ENCODE data around the gene EMILIN1. TPM values are rescaled to one million over a fixed set of nuclear protein-coding genes. Genes with fewer than 3 reads are reported as not detected.

Gene EMILIN1
- total RNA-seq, 1 donor from 2014 or later, result 1.1 TPM

GRCh38 chr2:27050996-27051901, 27.2 kb upstream of the EMILIN1 start, which contains the start of gene AGBL5:
Gene AGBL5, plus strand, starts transcription at chr2:27051668. Its CDS starts 1,291 bp downstream, at chr2:27052959.
- Mint-ChIP-seq H3K4me3 (ENCODE audit: low read depth) (peak within 1 kb of the TSS; percentile 93), H3K27me3 (no peaks in the 10 kb centered on the region), H3K36me3 (ENCODE audit: insufficient read depth) (peaks cover 19% of the 10 kb centered on the region), H3K9me3 (ENCODE audit: low read depth) (no peaks in the 10 kb centered on the region), H3K27ac (peak within 1 kb of the TSS; percentile 100), H3K4me1 (ENCODE audit: low read depth) (peaks cover 13% of the 10 kb centered on the region)
- peak; percentile 86 for DNase-seq (ENCODE audit: low spot score, unreplicated experiment)
- TF ChIP-seq, protein P1, sequence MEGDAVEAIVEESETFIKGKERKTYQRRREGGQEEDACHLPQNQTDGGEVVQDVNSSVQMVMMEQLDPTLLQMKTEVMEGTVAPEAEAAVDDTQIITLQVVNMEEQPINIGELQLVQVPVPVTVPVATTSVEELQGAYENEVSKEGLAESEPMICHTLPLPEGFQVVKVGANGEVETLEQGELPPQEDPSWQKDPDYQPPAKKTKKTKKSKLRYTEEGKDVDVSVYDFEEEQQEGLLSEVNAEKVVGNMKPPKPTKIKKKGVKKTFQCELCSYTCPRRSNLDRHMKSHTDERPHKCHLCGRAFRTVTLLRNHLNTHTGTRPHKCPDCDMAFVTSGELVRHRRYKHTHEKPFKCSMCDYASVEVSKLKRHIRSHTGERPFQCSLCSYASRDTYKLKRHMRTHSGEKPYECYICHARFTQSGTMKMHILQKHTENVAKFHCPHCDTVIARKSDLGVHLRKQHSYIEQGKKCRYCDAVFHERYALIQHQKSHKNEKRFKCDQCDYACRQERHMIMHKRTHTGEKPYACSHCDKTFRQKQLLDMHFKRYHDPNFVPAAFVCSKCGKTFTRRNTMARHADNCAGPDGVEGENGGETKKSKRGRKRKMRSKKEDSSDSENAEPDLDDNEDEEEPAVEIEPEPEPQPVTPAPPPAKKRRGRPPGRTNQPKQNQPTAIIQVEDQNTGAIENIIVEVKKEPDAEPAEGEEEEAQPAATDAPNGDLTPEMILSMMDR (IDR thresholded peaks at IDR 0.05; ENCODE audit: unreplicated experiment), result no peak

DNA sequence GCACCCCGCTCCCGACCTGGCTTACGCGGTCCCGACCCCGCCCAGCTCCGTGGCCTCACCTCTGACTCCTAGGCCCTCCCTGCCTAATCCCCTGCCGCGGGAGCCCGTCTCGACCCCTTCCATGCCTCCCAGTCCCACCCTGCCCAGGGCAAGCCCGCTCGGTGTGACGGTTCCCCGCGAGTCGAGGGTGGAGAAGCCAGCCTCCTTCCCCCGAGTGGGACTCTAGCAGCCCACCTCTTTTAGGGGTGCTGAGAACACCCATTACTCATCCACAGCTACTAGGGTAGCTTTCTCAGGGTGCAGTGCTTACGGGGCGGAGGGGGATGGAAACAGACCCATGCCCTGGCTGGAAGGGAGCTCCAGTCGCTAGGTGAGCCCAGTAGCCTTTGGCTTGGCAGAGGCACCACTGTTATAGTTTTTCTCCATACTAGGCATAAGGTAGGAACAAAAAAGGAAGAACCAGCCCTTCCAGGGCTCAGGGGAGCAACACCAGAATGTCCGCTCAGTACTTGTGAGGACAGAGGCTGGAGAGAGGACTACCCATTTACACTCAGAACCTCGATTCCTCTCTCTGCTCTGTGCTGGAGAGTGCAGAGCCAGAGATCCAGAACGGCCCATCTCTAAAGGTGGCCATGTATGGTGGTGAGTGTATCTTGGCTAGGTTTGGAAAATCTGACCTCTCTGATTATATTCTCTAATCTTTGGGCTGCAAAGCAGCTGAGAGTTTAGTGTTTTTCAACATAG, 26.3 kb upstream of the EMILIN1 start:
- peaks cover 13% of the 10 kb centered on the region for H3K4me1 Mint-ChIP-seq (ENCODE audit: low read depth)
- H3K27ac Mint-ChIP-seq, result peak overlapping the region; percentile 94
- H3K27me3 Mint-ChIP-seq, result no peaks in the 10 kb centered on the region
- TF ChIP-seq, protein P1 (IDR thresholded peaks at IDR 0.05; ENCODE audit: unreplicated experiment), result no peak
- peak; percentile 46 for DNase-seq (ENCODE audit: low spot score, unreplicated experiment)
- H3K4me3 Mint-ChIP-seq (ENCODE audit: low read depth), result peak overlapping the region; percentile 93
- H3K9me3 Mint-ChIP-seq (ENCODE audit: low read depth), result no peaks in the 10 kb centered on the region
- peaks cover 21% of the 10 kb centered on the region for H3K36me3 Mint-ChIP-seq (ENCODE audit: insufficient read depth)

DNA sequence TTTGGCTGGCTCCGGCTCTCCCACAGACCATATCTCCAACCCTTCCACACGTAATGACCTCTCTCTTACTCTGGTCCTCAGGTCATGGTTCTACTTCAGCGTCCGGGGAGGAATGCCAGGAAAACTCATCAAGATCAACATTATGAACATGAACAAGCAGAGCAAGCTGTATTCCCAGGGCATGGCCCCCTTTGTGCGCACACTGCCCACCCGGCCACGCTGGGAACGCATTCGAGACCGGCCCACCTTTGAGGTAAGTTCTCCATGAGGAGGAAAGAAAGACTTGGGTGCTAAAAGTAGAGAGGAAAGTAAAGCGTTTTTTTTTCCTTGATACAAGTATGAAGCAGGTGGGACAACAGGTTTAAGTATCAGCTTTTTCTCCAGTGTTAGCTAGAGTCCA, 25.1 kb upstream of the EMILIN1 start:
- Mint-ChIP-seq H3K4me1 (ENCODE audit: low read depth) (peaks cover 13% of the 10 kb centered on the region), H3K27me3 (no peaks in the 10 kb centered on the region), H3K9me3 (ENCODE audit: low read depth) (no peaks in the 10 kb centered on the region), H3K36me3 (ENCODE audit: insufficient read depth) (peaks cover 21% of the 10 kb centered on the region), H3K4me3 (ENCODE audit: low read depth) (peak overlapping the region; percentile 93), H3K27ac (no peak overlapping the region)
- DNase-seq (ENCODE audit: low spot score, unreplicated experiment), result no peak
- TF ChIP-seq, protein P1 (IDR thresholded peaks at IDR 0.05; ENCODE audit: unreplicated experiment), result no peak

- H3K36me3 Mint-ChIP-seq (ENCODE audit: insufficient read depth), result peaks cover 21% of the 10 kb centered on the region
- H3K4me3 Mint-ChIP-seq (ENCODE audit: low read depth), result peak overlapping the region; percentile 7
- H3K27ac Mint-ChIP-seq, result no peak overlapping the region
- no peak for DNase-seq (ENCODE audit: low spot score, unreplicated experiment)
- no peaks in the 10 kb centered on the region for H3K9me3 Mint-ChIP-seq (ENCODE audit: low read depth)
- H3K27me3 Mint-ChIP-seq, result no peaks in the 10 kb centered on the region
- TF ChIP-seq, protein P1 (IDR thresholded peaks at IDR 0.05; ENCODE audit: unreplicated experiment), result no peak
- H3K4me1 Mint-ChIP-seq (ENCODE audit: low read depth), result peaks cover 13% of the 10 kb centered on the region
Observed at GRCh38 chr2:27053776-27054175, 24.6 kb upstream of the EMILIN1 start.

- H3K4me3 Mint-ChIP-seq (ENCODE audit: low read depth), result no peak overlapping the region
- no peaks in the 10 kb centered on the region for H3K27me3 Mint-ChIP-seq
- H3K36me3 Mint-ChIP-seq (ENCODE audit: insufficient read depth), result peaks cover 21% of the 10 kb centered on the region
- DNase-seq (ENCODE audit: low spot score, unreplicated experiment), result no peak
- peaks cover 10% of the 10 kb centered on the region for H3K4me1 Mint-ChIP-seq (ENCODE audit: low read depth)
- TF ChIP-seq, protein P1 (IDR thresholded peaks at IDR 0.05; ENCODE audit: unreplicated experiment), result no peak
- H3K27ac Mint-ChIP-seq, result no peak overlapping the region
- no peaks in the 10 kb centered on the region for H3K9me3 Mint-ChIP-seq (ENCODE audit: low read depth)
Observed at GRCh38 chr2:27054721-27055120, 23.7 kb upstream of the EMILIN1 start.
